CD4-positive, alpha-beta T cell (primary cell): ENCODE results near the gene ARHGAP10. TPM values are rescaled to one million over a fixed set of nuclear protein-coding genes. Genes with fewer than 3 reads are reported as not detected.
A peak's percentile ranks its signal among the peaks of the same experiment; 100 is the strongest.

Experiments used
- ATAC-seq: fragments of 200-7000 bp; cut with Tn5 transposase; one replicate; pipeline ENCODE4 v1.10.0; 2022; ENCODE audit warnings: mild to moderate bottlenecking; ENCODE audit not compliant: poor library complexity
- CTCF ChIA-PET: fragments of 350-600 bp; sonication (Branson Sonifier 250); formaldehyde crosslinking; loops from one replicate; lab custom pipeline; 2021; ENCODE audit warnings: antibody characterized with exemption, inconsistent platforms; lab: Charles Lee
- POLR2A ChIA-PET: fragments of 350-600 bp; sonication (Branson Sonifier 250); formaldehyde crosslinking; loops from one replicate; lab custom pipeline; 2021; ENCODE audit warnings: antibody characterized with exemption, inconsistent platforms; lab: Charles Lee
- DNase-seq, 14 experiments: peaks; one replicate each; pipeline ENCODE4 v3.0.0-alpha.2; 2013 to 2020; ENCODE audit warnings: mixed read lengths in 2 of 14
- H3K27ac ChIP-seq, 2 donors: one replicate each; pipeline versions ENCODE4 v1.5.1 to v1.7.0; 2013; ENCODE audit warnings: low read length in 2 of 2, low read depth in 1 of 2, mild to moderate bottlenecking in 1 of 2
- H3K27me3 ChIP-seq, 2 experiments: 1 replicate in 1 of 2; 2 replicates in 1 of 2; pipeline versions ENCODE4 v1.6.1 to v1.7.0; 2013; ENCODE audit warnings: low read length in 2 of 2, control low read depth in 1 of 2, mild to moderate bottlenecking in 1 of 2, moderate library complexity in 1 of 2; ENCODE audit not compliant: insufficient read depth in 2 of 2, control insufficient read depth in 1 of 2
- H3K36me3 ChIP-seq: one replicate; pipeline ENCODE4 v1.6.1; 2013; ENCODE audit warnings: low read length, control low read depth; ENCODE audit not compliant: insufficient read depth
- H3K4me1 ChIP-seq: one replicate; pipeline ENCODE4 v1.6.1; 2013; ENCODE audit warnings: low read length, control low read depth; ENCODE audit not compliant: insufficient read depth
- H3K4me3 ChIP-seq: one replicate; pipeline ENCODE4 v1.5.1; 2013; ENCODE audit warnings: mild to moderate bottlenecking, low read length, moderate library complexity
- H3K9me3 ChIP-seq, 2 experiments: 1 replicate in 1 of 2; 2 replicates in 1 of 2; pipeline versions ENCODE4 v1.6.1 to v1.7.0; 2013; ENCODE audit warnings: low read length in 2 of 2, mild to moderate bottlenecking in 2 of 2, control low read depth in 1 of 2, moderate library complexity in 1 of 2; ENCODE audit not compliant: control insufficient read depth in 1 of 2, insufficient read depth in 1 of 2
- H3K27ac Mint-ChIP-seq: one replicate; pipeline ENCODE4 v1.8.0; 2020; ENCODE audit warnings: mixed read lengths
- H3K27me3 Mint-ChIP-seq: one replicate; pipeline ENCODE4 v1.8.0; 2021; ENCODE audit warnings: mixed read lengths
- H3K36me3 Mint-ChIP-seq: one replicate; pipeline ENCODE4 v1.8.0; 2021; ENCODE audit warnings: low read depth, mixed read lengths
- H3K4me1 Mint-ChIP-seq: one replicate; pipeline ENCODE4 v1.8.0; 2021; ENCODE audit warnings: low read depth, mixed read lengths
- H3K4me3 Mint-ChIP-seq: one replicate; pipeline ENCODE4 v1.8.0; 2020; ENCODE audit warnings: mild to moderate bottlenecking, mixed read lengths
- H3K9me3 Mint-ChIP-seq: one replicate; pipeline ENCODE4 v1.8.0; 2020; ENCODE audit warnings: mixed read lengths
- intact Hi-C, 2 experiments: fragments of 100-400 bp; cut with DNase I in 1 of 2; cut with micrococcal nuclease in 1 of 2; formaldehyde crosslinking; loops; one replicate each; pipeline versions ENCODE4 v1.15.1 to v1.9.0; 2023 to 2025; cut with DNase I, micrococcal nuclease
- total RNA-seq, 174 experiments: library from RNA in 2 of 174; stranded (reverse) in 2 of 174; gene quantifications; one replicate each; pipeline ENCODE4 v1.2.3 and lab custom pipeline; 2021 to 2026
- TF ChIP-seq, protein P1 (sequence below): fragments of 200-600 bp; IDR thresholded peaks from one replicate; pipeline ENCODE4 v1.8.0; 2022; ENCODE audit warnings: antibody characterized with exemption, mild to moderate bottlenecking

ARHGAP10 gene
- total RNA-seq, 2 experiments from 2014 or later = 5.6 to 5.7 TPM

GRCh38 chr4:148116969-148117368 is 385.1 kb downstream of the ARHGAP10 start:
- CTCF ChIA-PET = no interaction called here
- Mint-ChIP-seq H3K27ac (peak overlapping the region; percentile 53), H3K36me3 (peaks cover 93% of the 10 kb centered on the region), H3K27me3 (no peaks in the 10 kb centered on the region), H3K4me3 (no peak overlapping the region), H3K4me1 (peaks cover 59% of the 10 kb centered on the region), H3K9me3 (no peaks in the 10 kb centered on the region)
- ATAC-seq (no peak), DNase-seq (no peak)
- H3K4me1 ChIP-seq = no peaks in the 10 kb centered on the region
- H3K36me3 ChIP-seq = peaks cover 36% of the 10 kb centered on the region
- H3K4me3 ChIP-seq = no peak overlapping the region
- TF ChIP-seq, protein P1, sequence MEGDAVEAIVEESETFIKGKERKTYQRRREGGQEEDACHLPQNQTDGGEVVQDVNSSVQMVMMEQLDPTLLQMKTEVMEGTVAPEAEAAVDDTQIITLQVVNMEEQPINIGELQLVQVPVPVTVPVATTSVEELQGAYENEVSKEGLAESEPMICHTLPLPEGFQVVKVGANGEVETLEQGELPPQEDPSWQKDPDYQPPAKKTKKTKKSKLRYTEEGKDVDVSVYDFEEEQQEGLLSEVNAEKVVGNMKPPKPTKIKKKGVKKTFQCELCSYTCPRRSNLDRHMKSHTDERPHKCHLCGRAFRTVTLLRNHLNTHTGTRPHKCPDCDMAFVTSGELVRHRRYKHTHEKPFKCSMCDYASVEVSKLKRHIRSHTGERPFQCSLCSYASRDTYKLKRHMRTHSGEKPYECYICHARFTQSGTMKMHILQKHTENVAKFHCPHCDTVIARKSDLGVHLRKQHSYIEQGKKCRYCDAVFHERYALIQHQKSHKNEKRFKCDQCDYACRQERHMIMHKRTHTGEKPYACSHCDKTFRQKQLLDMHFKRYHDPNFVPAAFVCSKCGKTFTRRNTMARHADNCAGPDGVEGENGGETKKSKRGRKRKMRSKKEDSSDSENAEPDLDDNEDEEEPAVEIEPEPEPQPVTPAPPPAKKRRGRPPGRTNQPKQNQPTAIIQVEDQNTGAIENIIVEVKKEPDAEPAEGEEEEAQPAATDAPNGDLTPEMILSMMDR = no peak
- POLR2A ChIA-PET = no interaction called here
- no peak overlapping the region for H3K27ac ChIP-seq
- intact Hi-C loops = no loop called here
- no peaks in the 10 kb centered on the region for H3K9me3 ChIP-seq
- H3K27me3 ChIP-seq = no peaks in the 10 kb centered on the region

- no peak overlapping the region for H3K4me3 Mint-ChIP-seq
- peaks cover 0 to 2% of the 10 kb centered on the region in 2 experiments for H3K9me3 ChIP-seq
- H3K4me1 ChIP-seq = no peaks in the 10 kb centered on the region
- ATAC-seq (no peak), DNase-seq (no peak)
- TF ChIP-seq, protein P1 = no peak
- POLR2A ChIA-PET = no interaction called here
- no peak overlapping the region for H3K27ac ChIP-seq
- no peaks in the 10 kb centered on the region for H3K27me3 ChIP-seq
- H3K4me3 ChIP-seq = no peak overlapping the region
- CTCF ChIA-PET = no interaction called here
- H3K36me3 Mint-ChIP-seq = peaks cover 91% of the 10 kb centered on the region
- H3K27me3 Mint-ChIP-seq = no peaks in the 10 kb centered on the region
- H3K36me3 ChIP-seq = peaks cover 32% of the 10 kb centered on the region
- intact Hi-C loops = no loop called here
- H3K27ac Mint-ChIP-seq = no peak overlapping the region
- H3K9me3 Mint-ChIP-seq = peaks cover 2% of the 10 kb centered on the region
- peaks cover 46% of the 10 kb centered on the region for H3K4me1 Mint-ChIP-seq
These were observed 386.3 kb downstream of the ARHGAP10 start for GRCh38 chr4:148118179-148118578.

DNA sequence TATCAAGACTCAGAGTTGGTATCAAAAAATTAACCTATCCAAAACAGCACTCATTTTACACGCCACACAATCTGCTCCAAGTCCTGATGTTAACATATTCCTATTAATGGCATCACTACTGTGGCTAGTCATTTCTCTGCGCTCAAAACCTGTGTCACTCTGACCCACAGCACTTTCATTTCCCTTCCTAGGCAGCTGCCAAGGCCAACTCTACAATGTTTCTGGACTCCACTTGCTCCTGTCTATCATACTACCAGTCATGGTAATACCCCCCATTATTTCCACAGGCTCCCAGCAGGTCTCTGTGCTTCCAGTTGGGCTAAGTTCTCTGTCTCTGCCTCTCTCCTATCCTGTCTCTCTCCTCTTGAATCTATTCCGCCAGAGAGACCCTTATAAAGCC is 386.7 kb downstream of the ARHGAP10 start:
- Histone ChIP-seq H3K4me3 (no peak overlapping the region), H3K27me3 (no peaks in the 10 kb centered on the region), H3K36me3 (peaks cover 28% of the 10 kb centered on the region), H3K4me1 (no peaks in the 10 kb centered on the region), H3K9me3 (peaks cover 0 to 7% of the 10 kb centered on the region in 2 experiments), H3K27ac (no peak overlapping the region)
- Mint-ChIP-seq H3K4me1 (peaks cover 42% of the 10 kb centered on the region), H3K27me3 (no peaks in the 10 kb centered on the region), H3K36me3 (peaks cover 91% of the 10 kb centered on the region), H3K27ac (no peak overlapping the region), H3K4me3 (no peak overlapping the region), H3K9me3 (peaks cover 6% of the 10 kb centered on the region)
- ChIA-PET POLR2A (no interaction called here), CTCF (no interaction called here)
- DNase-seq (no peak), ATAC-seq (no peak)
- intact Hi-C loops = no loop called here
- TF ChIP-seq, protein P1 = no peak
